KMS-11 (cell line): ENCODE data around the gene PREP.
"Not testable (repeated sequence)": the region's sequence is repeated elsewhere in the genome, so short reads cannot be mapped to it uniquely, and the experiment has no call there.

ENCODE experiments used
- H2AFZ ChIP-seq: fragments of 200-600 bp; sonication (generic); 2 replicates; pipeline ENCODE4 v1.6.1; 2016; ENCODE audit warnings: antibody characterized with exemption, mixed run types, low read depth
- H3K27ac ChIP-seq: fragments of 200-600 bp; sonication (generic); 2 replicates; pipeline ENCODE4 v1.6.1; 2016; ENCODE audit warnings: mild to moderate bottlenecking, mixed run types
- H3K27me3 ChIP-seq: fragments of 200-600 bp; sonication (generic); 2 replicates; pipeline ENCODE4 v1.6.1; 2017; ENCODE audit warnings: mild to moderate bottlenecking, low read depth, mixed run types, moderate library complexity; ENCODE audit not compliant: insufficient read depth
- H3K36me3 ChIP-seq: fragments of 200-600 bp; sonication (generic); 2 replicates; pipeline ENCODE4 v1.6.1; 2017; ENCODE audit warnings: mild to moderate bottlenecking, mixed run types; ENCODE audit not compliant: insufficient read depth
- H3K4me1 ChIP-seq: fragments of 200-600 bp; sonication (generic); 2 replicates; pipeline ENCODE4 v1.6.1; 2016; ENCODE audit warnings: mild to moderate bottlenecking, low read depth, mixed run types; ENCODE audit not compliant: poor library complexity, severe bottlenecking
- H3K4me2 ChIP-seq: fragments of 200-600 bp; sonication (generic); 2 replicates; pipeline ENCODE4 v1.7.0; 2016; ENCODE audit warnings: mild to moderate bottlenecking, mixed run types
- H3K4me3 ChIP-seq: fragments of 200-600 bp; sonication (generic); IDR thresholded peaks from 2 replicates; pipeline ENCODE4 v1.6.1; 2017; ENCODE audit warnings: low read depth, low read length, mixed read lengths; ENCODE audit not compliant: insufficient read depth
- H3K79me2 ChIP-seq: fragments of 200-600 bp; sonication (generic); 2 replicates; pipeline ENCODE4 v1.6.1; 2016; ENCODE audit warnings: low read depth, mixed run types; ENCODE audit not compliant: insufficient read depth
- H3K9ac ChIP-seq: fragments of 200-600 bp; sonication (generic); 2 replicates; pipeline ENCODE4 v1.6.1; 2016; ENCODE audit warnings: mild to moderate bottlenecking, mixed run types
- H4K20me1 ChIP-seq: fragments of 200-600 bp; sonication (generic); 2 replicates; pipeline ENCODE4 v1.6.1; 2016; ENCODE audit warnings: mild to moderate bottlenecking, mixed run types; ENCODE audit not compliant: insufficient read depth
- CTCF ChIP-seq: fragments of 200-600 bp; sonication (generic); conservative IDR thresholded peaks from 2 replicates; pipeline ENCODE4 v1.6.1; 2017; ENCODE audit warnings: low read depth, mild to moderate bottlenecking, antibody characterized with exemption, low read length, moderate library complexity, mixed read lengths

Gene PREP

GRCh38 chr6:105346052-105346451, 56.8 kb downstream of the PREP start:
- Histone ChIP-seq H3K79me2 (no peaks in the 10 kb centered on the region), H3K4me2 (no peak overlapping the region), H3K36me3 (no peaks in the 10 kb centered on the region), H3K4me3 (no peak overlapping the region), H3K27ac (no peak overlapping the region), H3K9ac (no peak overlapping the region), H2AFZ (no peak overlapping the region), H4K20me1 (no peaks in the 10 kb centered on the region), H3K4me1 (no peaks in the 10 kb centered on the region), H3K27me3 (no peaks in the 10 kb centered on the region)
- no peak for TF ChIP-seq CTCF

- TF ChIP-seq CTCF = no peak
- H3K4me2 ChIP-seq = no peak overlapping the region
Observed at GRCh38 chr6:105345506-105345905, 57.4 kb downstream of the PREP start.

GRCh38 chr6:105344881-105345370, 58.0 kb downstream of the PREP start:
- H3K79me2 ChIP-seq = no peaks in the 10 kb centered on the region
- no peaks in the 10 kb centered on the region for H3K4me1 ChIP-seq
- no peak overlapping the region for H3K27ac ChIP-seq
- no peak for TF ChIP-seq CTCF
- no peaks in the 10 kb centered on the region for H4K20me1 ChIP-seq
- no peak overlapping the region for H3K9ac ChIP-seq
- H3K4me3 ChIP-seq = no peak overlapping the region
- no peak overlapping the region for H3K4me2 ChIP-seq
- no peaks in the 10 kb centered on the region for H3K27me3 ChIP-seq
- no peaks in the 10 kb centered on the region for H3K36me3 ChIP-seq
- no peak overlapping the region for H2AFZ ChIP-seq

More at GRCh38 chr6:105345506-105345905, 57.4 kb downstream of the PREP start:
- Histone ChIP-seq H3K36me3 (no peaks in the 10 kb centered on the region), H3K27ac (no peak overlapping the region), H4K20me1 (no peaks in the 10 kb centered on the region), H3K9ac (no peak overlapping the region), H3K79me2 (no peaks in the 10 kb centered on the region), H3K4me1 (no peaks in the 10 kb centered on the region), H3K4me3 (no peak overlapping the region), H2AFZ (no peak overlapping the region), H3K27me3 (no peaks in the 10 kb centered on the region)

- H3K4me3 ChIP-seq, H3K9ac ChIP-seq, H3K4me2 ChIP-seq, H3K36me3 ChIP-seq, H3K79me2 ChIP-seq, H3K27ac ChIP-seq, H3K4me1 ChIP-seq, H2AFZ ChIP-seq, H3K27me3 ChIP-seq, H4K20me1 ChIP-seq: not testable (repeated sequence)
Observed at GRCh38 chr6:105338350-105338983, 64.4 kb downstream of the PREP start.

GRCh38 chr6:105336986-105337385, 65.9 kb downstream of the PREP start:
- TF ChIP-seq CTCF = no peak
- no peak overlapping the region for H3K4me3 ChIP-seq
- no peaks in the 10 kb centered on the region for H4K20me1 ChIP-seq
- H3K79me2 ChIP-seq = no peaks in the 10 kb centered on the region
- no peak overlapping the region for H3K27ac ChIP-seq
- no peaks in the 10 kb centered on the region for H3K36me3 ChIP-seq
- H3K9ac ChIP-seq = no peak overlapping the region
- H2AFZ ChIP-seq = no peak overlapping the region
- H3K27me3 ChIP-seq = no peaks in the 10 kb centered on the region
- no peaks in the 10 kb centered on the region for H3K4me1 ChIP-seq
- H3K4me2 ChIP-seq = no peak overlapping the region
